B cell (primary cell): ENCODE results near the gene LRRC8B.

Experiments used
- EZH2 ChIP-seq: IDR thresholded peaks from 2 replicates; pipeline ENCODE4 v1.6.1; 2012; ENCODE audit warnings: borderline replicate concordance, low read depth, mild to moderate bottlenecking, moderate library complexity, low read length; ENCODE audit not compliant: insufficient read depth, poor library complexity, severe bottlenecking
- TF ChIP-seq, protein P1 (sequence below): fragments of 200-600 bp; IDR thresholded peaks from one replicate; pipeline ENCODE4 v1.8.0; 2022; ENCODE audit warnings: antibody characterized with exemption, mild to moderate bottlenecking

DNA sequence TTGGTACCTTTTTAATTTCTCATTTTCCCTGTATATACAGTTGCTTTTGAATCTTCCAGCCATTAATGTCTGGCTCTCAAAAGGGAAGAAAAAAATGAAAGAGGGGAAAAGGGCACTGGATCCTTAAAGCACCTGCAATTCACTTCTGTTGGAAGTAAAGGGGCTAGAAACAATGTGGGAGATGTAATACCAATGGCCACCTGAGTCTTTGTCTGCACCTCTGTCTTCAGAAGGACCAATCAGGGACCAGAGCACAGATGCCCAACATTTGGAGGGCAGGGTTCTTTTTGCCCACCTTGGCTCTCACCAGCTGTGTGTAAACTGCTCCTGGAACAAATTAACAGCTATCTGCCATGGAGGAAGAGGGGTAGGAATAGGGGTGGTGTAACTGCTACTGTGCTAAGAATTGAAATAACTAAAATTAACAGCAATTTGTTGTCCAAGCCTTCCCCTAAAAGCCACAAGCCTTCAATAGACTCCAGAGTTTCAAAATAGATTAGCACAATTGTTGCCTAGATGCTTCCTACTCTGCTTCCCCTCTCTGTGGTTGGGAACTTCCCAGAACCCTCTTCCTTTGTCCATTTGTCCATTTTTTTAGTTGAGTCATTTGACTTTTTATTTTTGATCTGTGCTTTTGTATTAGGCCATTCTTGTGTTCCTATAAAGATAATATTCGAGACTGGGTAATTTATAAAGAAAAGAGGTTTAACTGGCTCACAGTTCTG is 11.5 kb upstream of the LRRC8B start:
- TF ChIP-seq, protein P1, sequence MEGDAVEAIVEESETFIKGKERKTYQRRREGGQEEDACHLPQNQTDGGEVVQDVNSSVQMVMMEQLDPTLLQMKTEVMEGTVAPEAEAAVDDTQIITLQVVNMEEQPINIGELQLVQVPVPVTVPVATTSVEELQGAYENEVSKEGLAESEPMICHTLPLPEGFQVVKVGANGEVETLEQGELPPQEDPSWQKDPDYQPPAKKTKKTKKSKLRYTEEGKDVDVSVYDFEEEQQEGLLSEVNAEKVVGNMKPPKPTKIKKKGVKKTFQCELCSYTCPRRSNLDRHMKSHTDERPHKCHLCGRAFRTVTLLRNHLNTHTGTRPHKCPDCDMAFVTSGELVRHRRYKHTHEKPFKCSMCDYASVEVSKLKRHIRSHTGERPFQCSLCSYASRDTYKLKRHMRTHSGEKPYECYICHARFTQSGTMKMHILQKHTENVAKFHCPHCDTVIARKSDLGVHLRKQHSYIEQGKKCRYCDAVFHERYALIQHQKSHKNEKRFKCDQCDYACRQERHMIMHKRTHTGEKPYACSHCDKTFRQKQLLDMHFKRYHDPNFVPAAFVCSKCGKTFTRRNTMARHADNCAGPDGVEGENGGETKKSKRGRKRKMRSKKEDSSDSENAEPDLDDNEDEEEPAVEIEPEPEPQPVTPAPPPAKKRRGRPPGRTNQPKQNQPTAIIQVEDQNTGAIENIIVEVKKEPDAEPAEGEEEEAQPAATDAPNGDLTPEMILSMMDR: no peak
- TF ChIP-seq EZH2: no peak
